CD4-positive, alpha-beta T cell treated with Interleukin-17A for 4 hours (primary cell): ENCODE results near the gene THADA.
"Not testable (repeated sequence)": the region's sequence is repeated elsewhere in the genome, so short reads cannot be mapped to it uniquely, and the experiment has no call there.

ENCODE experiments used
- DNase-seq: peaks from one replicate; pipeline ENCODE4 v3.0.0-alpha.2; 2020; ENCODE audit warnings: mixed read lengths

THADA gene

DNA sequence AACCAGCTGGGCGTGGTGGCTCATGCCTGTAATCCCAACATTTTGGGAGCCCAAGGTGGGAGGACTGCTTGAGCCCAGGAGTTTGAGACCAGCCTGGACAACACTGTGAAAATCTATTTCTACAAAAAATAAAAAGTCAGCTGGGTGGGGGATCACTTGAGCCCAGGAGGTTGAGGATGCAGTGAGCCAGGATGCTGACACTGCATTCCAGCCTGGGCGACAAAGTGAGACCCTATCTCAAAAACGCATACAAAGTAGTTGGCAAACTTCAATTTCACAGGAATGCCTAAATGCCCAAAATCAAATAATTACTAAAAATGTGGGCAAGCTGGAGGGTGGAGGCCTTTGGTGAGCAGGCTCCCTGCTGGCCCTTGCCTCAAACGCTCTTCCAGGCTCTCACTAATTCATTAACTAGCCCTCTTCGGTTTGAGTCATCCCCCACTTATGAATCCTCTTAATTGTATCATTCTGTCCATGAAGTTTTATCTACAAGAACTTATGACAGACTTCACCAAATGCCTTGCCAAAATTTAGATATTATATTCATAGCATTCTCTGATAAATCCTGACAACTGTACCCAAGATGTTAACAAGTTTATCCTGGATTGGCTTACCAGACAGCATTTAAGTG, 300.8 kb downstream of the THADA start:
- DNase-seq, result no peak

DNA sequence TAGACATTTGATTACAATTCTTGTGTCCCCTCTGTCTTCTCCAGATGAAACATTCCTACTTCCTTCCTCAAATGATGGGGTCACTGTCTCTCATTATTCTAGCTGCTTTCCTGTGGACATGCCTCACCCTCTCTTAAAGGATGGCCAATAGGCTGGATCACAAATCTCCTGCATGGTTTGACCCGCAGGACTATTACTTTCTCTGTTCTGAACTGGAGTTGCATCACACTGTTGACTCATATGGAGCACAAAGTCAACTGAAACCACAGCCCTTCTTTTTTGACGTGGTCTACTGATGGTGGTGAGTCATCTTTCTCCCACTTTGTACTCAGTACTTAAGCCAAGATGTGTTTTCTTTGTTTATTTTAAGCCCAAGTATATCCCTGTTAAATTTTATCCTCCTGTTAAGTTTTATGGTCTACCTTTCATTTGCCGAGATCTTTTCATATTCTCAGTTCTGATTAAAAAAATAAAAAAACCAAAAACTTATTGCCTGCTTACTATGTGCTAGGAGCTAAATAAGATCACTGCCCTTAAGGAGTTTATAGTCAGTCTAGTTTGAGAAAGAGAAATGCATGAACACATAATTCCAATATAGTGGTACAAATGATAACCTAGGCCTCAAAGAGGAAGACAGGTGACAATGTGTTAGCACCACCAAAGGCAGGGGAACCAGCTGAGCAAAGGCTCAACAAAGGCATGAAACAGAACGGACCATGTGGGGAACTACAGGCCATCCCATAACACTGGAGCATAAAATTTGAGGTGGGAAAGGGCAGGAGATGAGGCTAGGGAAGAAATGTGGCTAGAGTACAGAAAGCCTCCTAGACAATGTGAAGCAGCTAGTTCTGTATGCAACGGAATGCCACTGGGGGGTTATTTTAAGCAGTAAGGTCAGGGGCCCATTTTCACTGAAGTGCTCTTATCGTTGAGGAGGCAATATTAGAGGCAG, 301.8 kb downstream of the THADA start:
- peak; percentile 15 for DNase-seq

DNA sequence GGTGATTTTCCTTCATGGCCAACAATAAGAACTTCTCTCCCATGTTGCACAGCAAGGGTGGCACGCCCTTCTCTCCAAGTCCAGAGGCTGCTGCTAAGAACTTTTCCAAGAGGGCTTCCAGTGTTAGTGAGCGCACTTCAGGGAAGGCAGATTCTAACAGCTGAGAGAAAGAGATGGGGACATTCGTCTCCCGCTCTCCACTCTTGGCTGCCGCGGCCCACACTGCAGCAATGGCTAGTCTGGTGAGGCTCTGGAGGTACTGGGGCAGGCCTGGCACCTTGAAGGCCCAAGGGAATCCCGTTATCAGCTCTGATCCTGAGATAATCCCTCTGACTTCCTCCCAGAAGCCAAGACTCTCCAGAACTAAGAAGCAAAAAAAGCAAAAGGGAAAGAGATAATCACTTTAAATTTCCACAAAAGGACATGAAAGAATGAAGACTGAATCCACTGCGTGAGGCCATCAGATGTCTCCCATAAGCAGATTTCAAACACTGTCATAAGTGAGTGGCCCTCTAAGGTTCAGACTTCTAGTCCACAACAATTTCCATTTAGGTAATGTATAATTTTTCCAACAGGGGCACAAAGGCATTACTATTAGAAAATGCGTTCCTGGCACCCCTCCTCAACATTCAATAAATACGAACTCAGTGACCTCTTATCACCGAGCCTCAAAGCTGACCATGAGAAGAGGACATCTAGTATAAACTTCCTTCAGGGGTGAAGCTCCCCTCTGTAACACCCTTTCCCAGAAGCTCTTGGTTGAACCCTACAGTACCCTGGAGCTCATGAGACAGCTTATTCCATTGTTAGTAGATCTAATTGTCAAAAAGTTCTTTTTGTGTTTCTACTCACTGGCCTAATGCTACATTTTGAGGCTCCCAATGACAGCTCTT, 302.7 kb downstream of the THADA start:
- no peak for DNase-seq

DNA sequence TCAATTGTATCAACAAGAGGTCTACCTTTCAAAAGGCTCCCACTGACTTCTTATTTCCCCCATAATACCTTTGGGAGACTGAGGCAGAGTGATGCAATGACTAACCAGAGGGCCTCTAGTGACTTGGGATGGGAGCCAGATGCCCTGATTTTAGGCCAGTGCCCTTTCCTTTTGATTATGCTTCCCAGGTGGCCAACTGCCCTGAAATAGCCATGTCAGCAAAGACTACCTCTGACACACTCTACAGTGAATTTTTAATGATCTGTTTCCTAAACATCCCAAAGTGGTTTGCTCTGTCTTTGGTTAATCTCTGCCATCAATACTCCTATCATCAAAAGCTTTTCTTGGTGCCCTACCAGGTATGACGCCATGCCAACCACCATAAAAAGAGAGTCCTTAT, 303.5 kb downstream of the THADA start:
- DNase-seq, result no peak

DNA sequence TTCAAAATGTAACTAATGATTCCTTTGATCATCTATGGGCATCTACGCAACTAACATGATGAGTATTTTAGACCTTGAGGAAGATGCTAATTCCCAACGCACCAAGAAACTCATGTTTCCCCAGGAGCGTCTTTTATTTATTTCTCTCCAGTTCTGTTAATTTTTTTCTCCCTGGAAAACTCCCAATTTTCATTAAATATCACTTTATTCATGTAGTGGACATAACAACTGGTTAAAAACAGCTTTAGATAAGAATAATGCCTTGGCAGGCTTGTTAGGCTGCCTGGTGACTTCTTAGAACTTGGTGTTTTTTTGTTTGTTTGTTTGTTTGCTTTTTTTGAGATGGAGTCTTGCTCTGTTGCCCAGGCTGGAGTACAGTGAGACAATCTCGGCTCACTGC, 306.5 kb downstream of the THADA start:
- DNase-seq, result no peak

DNA sequence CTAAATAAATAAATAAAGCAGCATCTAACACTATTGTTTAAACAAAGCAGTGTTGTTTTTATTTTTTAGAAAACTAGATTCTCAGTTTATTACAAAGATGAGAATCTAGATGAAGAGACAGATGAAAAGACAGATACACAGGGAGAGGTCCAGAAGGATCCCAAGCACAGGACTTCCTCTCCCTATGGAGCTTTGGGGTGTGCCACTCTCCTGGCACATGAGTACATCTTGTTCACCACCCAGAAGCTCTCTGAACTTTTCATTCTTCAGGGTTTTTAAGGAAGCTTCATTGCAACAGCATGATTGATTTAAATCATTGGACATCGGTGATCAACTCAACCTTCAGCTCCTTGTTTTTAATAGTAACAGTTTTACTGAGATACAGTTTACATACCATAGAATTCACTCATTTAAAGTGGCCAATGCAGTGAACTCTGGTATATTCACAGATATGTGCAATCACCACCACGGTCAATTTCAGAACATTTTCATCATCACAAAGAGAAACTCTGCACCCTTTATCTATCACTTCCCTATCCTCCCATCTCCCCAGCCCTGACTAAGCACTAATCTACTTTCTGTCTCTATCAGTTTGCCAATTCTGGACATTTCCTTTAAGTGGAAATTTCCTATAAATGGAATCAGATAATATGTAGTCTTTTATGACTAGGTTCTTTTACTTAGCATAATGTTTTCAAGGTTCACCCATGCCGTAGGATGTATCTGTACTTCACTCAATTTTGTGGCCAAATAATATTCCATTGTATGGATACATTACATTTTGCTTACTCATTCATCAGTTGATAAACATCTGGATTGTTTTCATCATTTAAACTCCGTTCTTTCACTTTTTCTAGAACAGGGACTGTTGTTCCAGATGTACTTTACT, 307.2 kb downstream of the THADA start:
- DNase-seq, result no peak

DNA sequence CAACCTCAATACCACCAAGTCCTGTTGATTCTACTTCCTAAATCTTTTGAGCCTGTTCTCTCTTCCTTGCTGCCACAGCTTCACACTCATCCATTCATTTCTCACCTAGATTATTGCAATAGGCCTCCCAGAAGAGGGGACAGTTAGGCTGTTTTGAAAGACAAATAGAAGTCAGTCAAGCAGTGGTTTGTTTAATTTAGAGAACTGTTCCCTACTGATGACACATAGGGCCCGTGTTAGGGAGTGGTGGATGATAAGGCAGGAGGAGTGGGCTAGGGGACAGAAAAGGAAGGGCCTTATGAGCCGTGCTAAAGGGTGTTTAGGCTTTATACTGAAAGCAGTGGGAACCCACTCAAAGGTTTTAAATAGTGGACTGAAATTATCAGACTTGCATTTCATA, 309.9 kb downstream of the THADA start:
- no peak for DNase-seq

DNA sequence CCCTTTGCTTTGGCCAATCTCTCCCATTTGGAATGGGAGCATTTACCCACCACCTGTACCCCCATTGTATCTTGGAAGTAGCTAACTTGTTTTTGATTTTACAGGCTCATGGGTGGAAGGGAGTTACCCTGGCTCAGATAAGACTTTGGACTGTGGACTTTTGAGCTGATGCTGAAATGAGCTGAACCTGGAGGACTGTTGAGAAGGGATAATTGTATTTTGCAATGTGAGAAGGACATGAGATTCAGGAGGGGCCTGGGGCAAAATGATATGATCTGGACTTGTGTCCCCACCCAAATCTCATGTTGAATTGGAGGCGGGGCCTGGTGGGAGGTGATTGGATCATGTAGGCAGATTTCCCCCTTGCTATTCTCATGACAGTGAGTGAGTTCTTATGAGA, 310.9 kb downstream of the THADA start:
- DNase-seq, result no peak

DNA sequence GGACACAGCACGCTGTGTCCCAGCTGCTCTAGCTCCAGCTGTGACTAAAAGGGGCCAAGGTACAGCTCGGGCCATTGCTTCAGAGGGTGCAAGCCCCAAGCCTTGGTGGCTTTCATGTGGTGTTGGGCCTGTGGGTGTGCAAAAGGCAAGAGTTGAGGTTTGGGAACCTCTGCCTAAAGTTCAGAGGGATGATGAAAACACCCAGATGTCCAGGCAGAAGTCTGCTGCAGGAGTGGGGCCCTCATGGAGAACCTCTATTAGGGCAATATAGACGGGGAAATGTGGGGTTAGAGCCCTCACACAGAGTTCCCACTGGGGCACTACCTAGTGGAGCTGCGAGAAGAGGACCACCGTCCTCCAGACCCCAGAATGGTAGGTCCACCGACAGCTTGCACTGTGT, 311.5 kb downstream of the THADA start:
- not testable (repeated sequence) for DNase-seq

DNA sequence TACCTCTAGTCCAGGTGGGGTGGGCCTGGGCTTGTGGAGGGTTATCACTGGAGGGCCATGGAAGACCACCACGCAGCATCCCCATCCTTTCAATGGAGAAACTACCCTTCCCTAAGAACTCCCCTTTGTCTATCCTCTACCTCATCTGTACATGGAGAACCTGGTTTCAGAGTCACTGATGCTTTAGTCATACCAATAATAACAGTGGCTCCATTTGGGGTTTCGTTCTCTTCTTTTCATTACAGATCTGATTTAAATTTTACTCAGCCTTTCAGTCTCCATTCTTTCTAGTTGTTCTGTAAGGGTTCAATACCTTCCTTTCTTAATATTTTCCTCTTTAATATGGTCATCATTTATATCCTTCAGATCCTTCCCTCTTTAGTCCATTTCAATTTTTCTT, 314.8 kb downstream of the THADA start:
- no peak for DNase-seq

DNA sequence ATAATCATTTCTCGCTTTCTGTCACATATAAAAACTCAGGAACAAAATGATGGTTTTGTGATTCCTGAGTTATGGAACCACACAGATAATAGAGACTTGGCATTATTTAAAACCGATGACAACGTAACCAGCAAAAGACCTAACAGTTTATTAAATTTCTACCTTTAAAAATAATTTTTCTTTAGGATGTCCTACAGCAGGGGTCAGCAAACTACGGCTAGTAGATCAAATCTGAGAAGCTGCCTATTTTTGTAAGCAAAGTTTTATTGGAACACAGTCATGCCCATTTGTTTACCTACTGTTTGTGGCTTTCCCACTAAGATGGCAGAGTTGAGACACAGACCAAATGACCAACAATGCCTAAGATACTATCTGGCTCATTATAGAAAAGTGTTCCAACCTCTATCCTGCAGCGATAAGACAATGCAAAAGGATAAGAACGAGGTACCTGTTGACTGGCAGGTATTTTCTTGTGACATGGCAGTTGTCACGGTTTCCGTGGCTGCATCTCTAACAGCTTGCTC, 316.5 kb downstream of the THADA start:
- no peak for DNase-seq

DNA sequence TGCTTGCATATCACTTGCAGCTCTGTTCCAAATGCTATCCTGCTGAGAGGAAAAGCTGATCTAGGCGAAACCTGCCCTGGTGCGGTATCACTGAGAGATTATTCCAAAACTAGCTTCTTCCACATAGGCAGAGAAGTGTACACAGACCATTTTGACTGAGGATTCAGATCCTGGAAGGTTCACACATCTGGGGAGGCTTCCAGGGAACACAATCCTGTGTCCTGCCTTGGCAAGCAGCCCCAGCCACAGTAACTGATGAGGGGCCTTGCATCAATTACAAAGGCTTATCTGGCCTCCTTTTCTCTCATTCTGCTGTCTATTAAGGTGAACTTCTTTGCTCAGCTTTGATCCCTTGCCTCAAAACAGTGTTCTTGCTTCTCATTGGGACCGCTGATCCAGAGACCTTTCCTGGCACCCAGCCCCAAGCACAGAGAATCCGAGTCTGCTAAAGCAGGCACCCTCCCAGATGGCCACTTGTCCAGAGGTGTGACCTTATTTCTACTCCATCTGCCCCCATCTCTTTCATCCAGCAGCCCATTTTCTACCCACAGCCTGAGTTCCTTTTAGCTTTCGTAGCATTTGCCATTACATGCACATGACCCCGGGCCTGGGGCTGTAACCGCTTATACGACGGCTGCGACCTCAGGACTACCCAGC, 317.1 kb downstream of the THADA start:
- no peak for DNase-seq

DNA sequence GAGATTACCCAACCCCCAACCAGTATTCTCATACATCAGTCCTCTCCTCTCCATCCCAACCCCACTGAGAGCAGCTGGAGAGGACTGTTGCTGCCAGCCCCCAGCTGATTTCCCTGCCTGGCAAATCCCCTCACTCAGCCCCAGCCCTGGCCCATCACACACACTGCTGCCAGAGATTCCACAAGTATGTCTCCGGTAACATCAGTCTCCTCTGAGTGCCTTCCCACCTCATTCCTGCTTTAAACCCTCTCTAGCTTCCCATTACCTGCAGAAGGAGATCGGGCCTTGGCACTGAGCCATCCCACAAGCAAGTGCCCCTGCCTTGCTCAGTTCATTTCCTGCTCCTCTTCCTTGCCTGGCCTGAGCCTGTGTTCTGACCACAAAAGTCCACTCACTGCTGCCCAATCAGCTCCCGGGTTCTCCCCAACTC, 318.9 kb downstream of the THADA start:
- no peak for DNase-seq

DNA sequence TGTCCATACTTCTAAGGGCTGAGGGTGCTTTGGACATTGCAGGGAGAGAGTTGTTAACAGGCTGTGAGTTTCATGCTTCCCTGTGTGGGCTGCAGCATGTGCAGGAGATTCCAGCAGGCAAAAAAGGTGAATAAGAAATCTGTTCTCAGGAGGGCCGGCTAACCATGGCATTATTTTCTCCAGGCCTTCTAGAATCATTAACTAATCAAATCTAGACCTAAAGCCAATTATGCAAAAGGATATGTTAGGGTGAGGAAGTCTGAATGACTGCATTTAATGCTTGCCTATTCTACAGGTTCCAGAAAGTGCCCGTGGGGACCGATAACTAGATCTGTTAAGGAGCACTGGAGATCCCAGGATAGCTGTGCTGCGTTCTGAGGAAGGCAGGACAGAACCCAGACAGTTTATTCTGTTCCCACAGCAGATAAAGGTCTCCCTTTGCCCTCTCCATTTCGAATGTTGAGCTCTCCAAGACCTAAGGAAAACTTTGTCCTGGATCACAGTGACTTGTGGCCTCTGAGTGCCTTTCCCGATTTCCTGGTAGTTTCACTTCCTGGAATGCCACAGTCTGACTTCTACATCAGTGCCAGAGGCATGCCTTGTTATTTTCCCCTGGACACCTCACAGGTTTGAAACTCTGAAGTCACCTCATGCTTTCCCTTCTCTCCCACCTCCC, 319.4 kb downstream of the THADA start:
- no peak for DNase-seq

DNA sequence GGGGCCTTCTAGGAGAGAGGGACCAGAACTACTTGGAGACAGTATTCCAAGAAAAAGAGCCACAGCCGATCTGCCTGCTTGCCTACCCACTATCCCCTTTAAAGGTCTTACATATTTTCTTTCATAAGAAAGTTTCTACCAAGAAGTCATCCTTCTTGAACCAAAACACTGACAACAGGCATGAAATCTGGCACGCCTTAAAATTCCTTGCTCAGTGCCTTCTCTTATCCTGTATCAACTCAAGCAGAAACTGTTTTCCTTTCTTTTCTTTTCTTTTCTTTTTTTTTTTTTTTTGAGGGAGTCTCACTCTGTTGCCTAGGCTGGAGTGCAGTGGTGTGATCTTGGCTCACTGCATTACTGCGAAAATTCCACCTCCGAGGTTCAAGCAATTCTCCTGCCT, 321.1 kb downstream of the THADA start:
- DNase-seq, result no peak

DNA sequence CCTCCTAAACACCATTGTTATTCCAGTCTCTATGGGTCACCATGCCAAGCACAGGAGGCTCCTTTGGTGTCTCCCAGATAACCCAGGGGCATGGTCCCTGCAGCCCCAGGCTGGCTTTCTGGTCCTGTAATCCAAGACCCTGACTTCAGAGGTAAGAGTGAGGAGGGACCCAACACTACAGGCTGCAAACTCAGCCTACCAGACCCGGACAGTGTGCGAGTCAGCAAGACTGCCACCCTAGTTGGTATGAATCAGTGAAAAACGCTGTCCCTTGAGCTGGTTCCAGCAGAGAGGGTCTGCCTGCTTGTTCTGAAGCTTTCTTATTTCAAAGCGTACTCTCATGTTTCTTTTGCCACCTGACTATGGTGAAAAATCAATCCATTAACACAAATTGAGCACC, 321.8 kb downstream of the THADA start:
- no peak for DNase-seq

DNA sequence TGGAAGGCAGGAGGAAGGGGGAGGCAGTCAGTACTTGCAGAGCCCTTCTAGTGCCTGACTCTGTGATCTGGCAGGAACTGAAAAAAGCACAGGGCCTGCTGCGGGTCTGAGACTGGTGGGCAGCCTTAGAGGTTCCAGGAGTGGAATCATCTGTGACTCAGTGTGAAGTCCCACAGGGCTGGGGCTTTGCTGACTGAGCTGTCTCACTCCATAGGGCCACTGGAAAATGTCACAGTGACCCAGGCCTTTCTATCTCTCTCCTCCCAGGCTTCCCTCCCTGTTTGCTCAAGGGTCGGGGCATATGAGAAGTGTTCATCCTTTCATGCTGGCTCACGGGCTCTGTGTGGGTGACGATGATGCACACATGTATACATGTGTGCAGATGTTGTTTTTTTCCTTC, 322.3 kb downstream of the THADA start:
- DNase-seq, result no peak

DNA sequence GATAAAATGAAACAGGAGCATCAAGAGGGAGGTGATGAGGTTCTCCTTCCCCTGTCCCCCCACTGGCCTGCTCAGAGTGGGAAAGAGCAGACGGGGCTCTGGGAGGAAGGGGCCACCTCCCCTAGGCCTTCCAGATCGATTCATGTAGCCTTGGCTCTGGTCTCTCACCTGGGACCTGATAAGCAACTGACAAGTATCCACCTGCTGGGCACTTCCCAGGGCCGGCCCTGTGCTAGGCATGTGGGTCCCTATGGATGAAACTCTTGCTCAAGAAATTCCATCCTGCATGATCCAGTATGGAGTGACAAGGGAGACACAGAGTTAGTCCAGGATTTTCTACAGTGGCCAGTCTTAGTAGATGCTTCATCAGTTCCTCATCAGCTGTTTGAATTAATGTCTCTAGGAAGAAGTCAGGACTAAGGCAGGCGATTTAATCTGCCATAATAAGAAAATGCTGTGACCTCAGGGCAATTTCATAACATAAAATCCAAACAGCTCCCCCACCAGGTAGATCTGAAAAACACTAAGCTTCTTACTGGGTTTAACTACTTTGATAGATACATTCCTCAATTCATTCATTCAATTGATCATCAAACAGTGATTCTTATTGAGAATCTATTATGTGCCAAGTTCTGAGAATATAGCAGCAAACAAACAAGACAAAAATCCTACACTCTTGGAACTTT, 324.8 kb downstream of the THADA start:
- no peak for DNase-seq

DNA sequence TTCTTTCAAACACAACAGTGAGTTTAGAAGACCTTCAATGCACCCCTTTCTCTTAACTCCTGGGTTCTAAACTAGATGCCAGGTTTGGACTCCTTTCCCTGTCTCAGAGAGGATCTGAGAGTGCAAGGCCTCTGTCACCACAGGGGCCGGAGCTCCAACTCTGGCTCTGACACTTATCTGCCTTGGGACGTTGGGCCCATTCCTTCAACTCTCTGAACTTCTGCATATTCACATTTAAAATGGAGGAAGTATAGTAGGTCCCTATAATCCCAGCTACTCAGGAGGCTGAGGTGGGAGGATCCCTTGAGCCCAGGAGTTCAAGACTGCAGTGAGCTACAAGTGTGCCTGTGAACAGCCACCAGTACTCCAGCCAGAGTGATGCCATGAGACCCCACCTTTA, 325.4 kb downstream of the THADA start:
- no peak for DNase-seq

DNA sequence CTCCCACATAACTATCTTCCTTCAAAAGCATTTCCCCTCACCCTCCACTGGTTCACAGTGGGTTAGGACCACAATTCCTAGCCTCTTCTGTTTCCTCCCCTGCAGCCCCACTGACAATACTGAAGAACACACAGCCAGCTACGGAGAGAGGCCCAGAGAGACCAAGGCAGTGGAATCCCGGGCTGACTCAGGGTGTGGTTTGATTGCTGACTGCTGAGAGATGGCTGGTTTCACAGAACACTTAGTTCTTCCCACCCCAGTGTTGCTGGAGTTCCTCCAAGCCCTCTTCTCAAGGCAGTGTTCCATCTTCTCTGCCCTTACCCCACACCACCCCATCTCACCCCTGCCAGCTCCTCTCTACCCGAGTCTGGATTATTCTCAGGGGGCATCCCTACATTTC, 326.1 kb downstream of the THADA start:
- DNase-seq, result no peak
